Stimulated activated CD8-positive, alpha-beta memory T cell treated with anti-CD3 and anti-CD28 coated beads, Interleukin-4, amount 100 ng/mL, for 4 hours (primary cell): ENCODE measurements around the gene THRB.
"Not testable (repeated sequence)": the region's sequence is repeated elsewhere in the genome, so short reads cannot be mapped to it uniquely, and the experiment has no call there.

Source experiments
- DNase-seq, 2 donors: peaks; one replicate each; pipeline ENCODE4 v3.0.0-alpha.2; 2020; ENCODE audit warnings: low read depth in 2 of 2, low spot score in 1 of 2

The THRB gene

GRCh38 chr3:24123596-24123995 lies 371.1 kb downstream of the THRB start:
- no peak for DNase-seq

- no peak for DNase-seq
Observed at GRCh38 chr3:24120434-24120833, 374.2 kb downstream of the THRB start.

- no peak for DNase-seq
Observed at GRCh38 chr3:24119321-24119751, 375.3 kb downstream of the THRB start.

- DNase-seq: no peak
Observed at GRCh38 chr3:24117508-24117907, 377.1 kb downstream of the THRB start.

- DNase-seq: no peak
Observed at GRCh38 chr3:24111711-24112110, 382.9 kb downstream of the THRB start.

GRCh38 chr3:24110051-24110450 lies 384.6 kb downstream of the THRB start:
- no peak for DNase-seq

GRCh38 chr3:24101676-24102168 lies 392.9 kb downstream of the THRB start:
- no peak for DNase-seq

GRCh38 chr3:24100696-24101402 lies 393.8 kb downstream of the THRB start:
- no peak for DNase-seq

GRCh38 chr3:24096695-24097290 lies 397.9 kb downstream of the THRB start:
- DNase-seq: no peak

GRCh38 chr3:24096271-24096670 lies 398.4 kb downstream of the THRB start:
- no peak for DNase-seq

- DNase-seq: not testable (repeated sequence)
Observed at GRCh38 chr3:24094818-24095217, 399.8 kb downstream of the THRB start.

GRCh38 chr3:24088782-24089181 lies 405.9 kb downstream of the THRB start:
- DNase-seq: no peak

- DNase-seq: no peak
Observed at GRCh38 chr3:24087469-24087868, 407.2 kb downstream of the THRB start.

GRCh38 chr3:24086617-24087404 lies 407.8 kb downstream of the THRB start:
- no peak for DNase-seq

GRCh38 chr3:24086206-24086605 lies 408.4 kb downstream of the THRB start:
- DNase-seq: no peak

GRCh38 chr3:24072193-24072592 lies 422.5 kb downstream of the THRB start:
- no peak for DNase-seq

- no peak for DNase-seq
Observed at GRCh38 chr3:24069045-24069444, 425.6 kb downstream of the THRB start.

- no peak for DNase-seq
Observed at GRCh38 chr3:24067483-24067882, 427.2 kb downstream of the THRB start.
